H1 (cell line): Measurements from ENCODE around the gene ZNF512B. TPM values are rescaled to one million over a fixed set of nuclear protein-coding genes. Genes with fewer than 3 reads are reported as not detected.

Experiments
- CTCF ChIA-PET: fragments of 300-600 bp; sonication (Branson Sonifier 250); formaldehyde crosslinking; loops from one replicate; lab custom pipeline; 2021; ENCODE audit not compliant: partially characterized antibody; lab: Charles Lee
- POLR2A ChIA-PET: fragments of 300-600 bp; sonication (Branson Sonifier 250); formaldehyde crosslinking; loops from one replicate; lab custom pipeline; 2021; ENCODE audit warnings: inconsistent platforms; ENCODE audit not compliant: partially characterized antibody; lab: Charles Lee
- DNase-seq, 2 experiments: peaks; one replicate each; pipeline versions ENCODE4 v3.0.0 to v3.0.0-alpha.2; 2010 to 2022; ENCODE audit warnings: low spot score in 2 of 2, low read depth in 1 of 2, mixed read lengths in 1 of 2
- FAIRE-seq: peaks from 2 replicates; lab custom pipeline; 2011; peaks lifted over from hg19 to GRCh38; lab: Jason Lieb, UNC
- H2AFZ ChIP-seq: 2 replicates; pipeline ENCODE4 v1.8.1; 2012; ENCODE audit warnings: low read length, inconsistent platforms
- H2AK5ac ChIP-seq: 2 replicates; pipeline ENCODE4 v1.6.1; 2013; ENCODE audit warnings: low read depth, low read length
- H2BK120ac ChIP-seq: replicated peaks from 2 replicates; pipeline ENCODE3; 2013; ENCODE audit warnings: low read depth, low read length, inconsistent platforms
- H2BK12ac ChIP-seq: 2 replicates; pipeline ENCODE4 v1.6.1; 2013; ENCODE audit warnings: low read depth, low read length
- H2BK15ac ChIP-seq: 2 replicates; pipeline ENCODE4 v1.6.1; 2013; ENCODE audit warnings: low read length
- H2BK20ac ChIP-seq: 2 replicates; pipeline ENCODE4 v1.6.1; 2013; ENCODE audit warnings: low read length
- H2BK5ac ChIP-seq: 2 replicates; pipeline ENCODE4 v1.6.1; 2013; ENCODE audit warnings: low read depth, low read length
- H3K14ac ChIP-seq: 2 replicates; pipeline ENCODE4 v1.6.1; 2013; ENCODE audit warnings: inconsistent platforms; ENCODE audit not compliant: insufficient read length
- H3K18ac ChIP-seq: 2 replicates; pipeline ENCODE4 v1.6.1; 2013; ENCODE audit warnings: low read length; ENCODE audit errors: extremely low read depth
- H3K23ac ChIP-seq: 2 replicates; pipeline ENCODE4 v1.6.1; 2013; ENCODE audit warnings: inconsistent platforms; ENCODE audit not compliant: insufficient read length
- H3K23me2 ChIP-seq: 2 replicates; pipeline ENCODE4 v1.6.1; 2013; ENCODE audit warnings: low read depth, low read length
- H3K27ac ChIP-seq: 2 replicates; pipeline ENCODE4 v1.6.1; 2011; ENCODE audit warnings: low read depth, low read length, inconsistent platforms
- H3K27me3 ChIP-seq, 4 experiments: replicated peaks in 1 of 4; 1 replicate in 1 of 4; 2 replicates in 3 of 4; pipeline versions ENCODE4 v1.6.1 to v1.8.1; 2011 to 2013; ENCODE audit warnings: low read length in 3 of 4, mild to moderate bottlenecking in 3 of 4, inconsistent platforms in 2 of 4, mixed read lengths in 2 of 4, moderate library complexity in 1 of 4; ENCODE audit not compliant: control insufficient read depth in 3 of 4, insufficient read depth in 3 of 4; ENCODE audit errors: extremely low read depth in 1 of 4
- H3K36me3 ChIP-seq, 4 experiments: 2 replicates each; pipeline versions ENCODE4 v1.6.1 to v1.8.1; 2011 to 2013; ENCODE audit warnings: mild to moderate bottlenecking in 4 of 4, low read length in 3 of 4, moderate library complexity in 2 of 4, control low read depth in 1 of 4, inconsistent platforms in 1 of 4; ENCODE audit not compliant: insufficient read depth in 4 of 4, control insufficient read depth in 2 of 4
- H3K4ac ChIP-seq: replicated peaks from 2 replicates; pipeline ENCODE3; 2013; ENCODE audit warnings: low read length, low read depth, mixed read lengths, inconsistent platforms; ENCODE audit not compliant: insufficient read length
- H3K4me1 ChIP-seq, 4 experiments: replicated peaks in 1 of 4; 1 replicate in 1 of 4; 2 replicates in 3 of 4; pipeline versions ENCODE4 v1.6.1 to v1.8.1; 2011 to 2013; ENCODE audit warnings: low read length in 3 of 4, inconsistent platforms in 2 of 4, mixed read lengths in 1 of 4; ENCODE audit not compliant: insufficient read depth in 4 of 4, control insufficient read depth in 3 of 4
- H3K4me2 ChIP-seq, 2 experiments: 2 replicates each; pipeline versions ENCODE4 v1.6.1 to v1.8.1; 2011 to 2013; ENCODE audit warnings: low read depth in 2 of 2, low read length in 2 of 2, control low read depth in 1 of 2, inconsistent platforms in 1 of 2, mild to moderate bottlenecking in 1 of 2; ENCODE audit not compliant: insufficient read depth in 1 of 2
- H3K4me3 ChIP-seq, 4 experiments: fragments of 200-600, 300-600 bp in 1 of 4; sonication (generic), shearing (Covaris generic), sonication (Bioruptor Twin) in 1 of 4; 2 replicates each; pipeline versions ENCODE4 v1.5.1 to v1.8.1; 2011 to 2016; ENCODE audit warnings: low read length in 4 of 4, low read depth in 3 of 4, control low read depth in 2 of 4, inconsistent platforms in 2 of 4, mild to moderate bottlenecking in 2 of 4, mixed read lengths in 1 of 4, moderate library complexity in 1 of 4; ENCODE audit not compliant: insufficient read depth in 2 of 4; ENCODE audit errors: extremely low read depth in 1 of 4
- H3K56ac ChIP-seq: replicated peaks from 2 replicates; pipeline ENCODE3; 2013; ENCODE audit warnings: low read depth, mild to moderate bottlenecking, mixed read lengths, low read length, inconsistent platforms; ENCODE audit not compliant: insufficient read length
- H3K79me1 ChIP-seq: 2 replicates; pipeline ENCODE4 v1.6.1; 2013; ENCODE audit warnings: low read depth, low read length, control low read depth
- H3K79me2 ChIP-seq, 2 experiments: 2 replicates each; pipeline versions ENCODE4 v1.6.1 to v1.8.1; 2012 to 2013; ENCODE audit warnings: low read length in 2 of 2, mild to moderate bottlenecking in 2 of 2, inconsistent platforms in 1 of 2; ENCODE audit not compliant: insufficient read depth in 2 of 2, control insufficient read depth in 1 of 2
- H3K9ac ChIP-seq, 4 experiments: replicated peaks in 1 of 4; 1 replicate in 1 of 4; 2 replicates in 3 of 4; pipeline versions ENCODE4 v1.6.1 to v1.8.1; 2011 to 2013; ENCODE audit warnings: low read depth in 3 of 4, low read length in 3 of 4, control low read depth in 2 of 4, mild to moderate bottlenecking in 2 of 4, moderate library complexity in 2 of 4, inconsistent platforms in 1 of 4; ENCODE audit errors: extremely low read depth in 1 of 4
- H3K9me3 ChIP-seq, 2 experiments: 2 replicates each; pipeline versions ENCODE4 v1.6.1 to v1.8.1; 2012 to 2013; ENCODE audit warnings: mild to moderate bottlenecking in 2 of 2, moderate library complexity in 2 of 2, control low read depth in 1 of 2, inconsistent platforms in 1 of 2, low read depth in 1 of 2, low read length in 1 of 2, mixed read lengths in 1 of 2; ENCODE audit not compliant: insufficient read depth in 2 of 2
- H4K20me1 ChIP-seq, 2 experiments: replicated peaks in 1 of 2; 2 replicates each; pipeline versions ENCODE3 to v1.8.1; 2011 to 2013; ENCODE audit warnings: inconsistent platforms in 2 of 2, low read length in 2 of 2, mild to moderate bottlenecking in 1 of 2; ENCODE audit not compliant: insufficient read depth in 2 of 2, control insufficient read depth in 1 of 2
- H4K5ac ChIP-seq: 2 replicates; pipeline ENCODE4 v1.6.1; 2013; ENCODE audit warnings: low read length, low read depth, mixed read lengths, inconsistent platforms; ENCODE audit not compliant: insufficient read length
- H4K8ac ChIP-seq: 2 replicates; pipeline ENCODE4 v1.8.0; 2013; ENCODE audit warnings: mild to moderate bottlenecking, moderate library complexity, low read length, inconsistent platforms; ENCODE audit not compliant: insufficient read depth; ENCODE audit errors: extremely low read depth
- H4K91ac ChIP-seq: replicated peaks from 2 replicates; pipeline ENCODE3; 2013; ENCODE audit warnings: low read length, mixed read lengths, inconsistent platforms; ENCODE audit not compliant: insufficient read length
- E2F6 ChIP-seq: IDR thresholded peaks from 2 replicates; pipeline ENCODE4 v1.6.1; 2012; ENCODE audit warnings: inconsistent platforms
- JUN ChIP-seq: IDR thresholded peaks from 2 replicates; pipeline ENCODE4 v1.6.1; 2011; ENCODE audit warnings: low read depth, mild to moderate bottlenecking, improper control_type of control experiment, low read length
- JUND ChIP-seq: IDR thresholded peaks from 2 replicates; pipeline ENCODE4 v1.6.1; 2011; ENCODE audit warnings: mild to moderate bottlenecking, improper control_type of control experiment, low read length
- MAFK ChIP-seq: IDR thresholded peaks from 2 replicates; pipeline ENCODE4 v1.6.1; 2012; ENCODE audit warnings: low read depth, mild to moderate bottlenecking, improper control_type of control experiment, low read length
- PHF8 ChIP-seq: fragments of 200-600 bp; sonication (generic); conservative IDR thresholded peaks from 2 replicates; pipeline ENCODE4 v1.7.1; 2012; ENCODE audit warnings: low read depth, mild to moderate bottlenecking, inconsistent platforms, low read length, moderate library complexity
- RFX5 ChIP-seq: IDR thresholded peaks from 2 replicates; pipeline ENCODE4 v1.6.1; 2011; ENCODE audit warnings: low read depth, low read length, improper control_type of control experiment, borderline replicate concordance
- SIN3A ChIP-seq, 2 experiments: IDR thresholded peaks in 1 of 2; conservative IDR thresholded peaks in 1 of 2; 2 replicates each; pipeline ENCODE4 v1.6.1; 2011 to 2012; ENCODE audit warnings: low read length in 2 of 2, improper control_type of control experiment in 1 of 2, low read depth in 1 of 2, mild to moderate bottlenecking in 1 of 2
- SP1 ChIP-seq: IDR thresholded peaks from 2 replicates; pipeline ENCODE4 v1.6.1; 2011; ENCODE audit warnings: low read depth, low read length
- WGBS, 2 experiments: shearing (Covaris generic) in 1 of 2; methylation state at CpG; one replicate each; pipeline versions ENCODE4 v1.1.6 to v1.1.7; 2013 to 2015; ENCODE audit warnings: low lambda C conversion rate in 2 of 2, mixed read lengths in 2 of 2, inconsistent platforms in 1 of 2, low coverage in 1 of 2, missing lambda C conversion rate in 1 of 2; ENCODE audit not compliant: insufficient replicate concordance in 2 of 2, insufficient coverage in 1 of 2, insufficient read length in 1 of 2; ENCODE audit errors: extremely low coverage in 1 of 2, missing lambda C conversion rate in 1 of 2; 5-methylcytosine and 5-hydroxymethylcytosine counted together
- polyA plus RNA-seq, 7 experiments: library from polyadenylated mRNA; depleted of rRNA in 3 of 7; stranded (reverse) in 5 of 7; unstranded in 2 of 7; fragments of >200 nt in 5 of 7; fragments of 200-250 nt in 2 of 7; gene quantifications; 1 replicate in 5 of 7; 2 replicates in 1 of 7; 4 replicates in 1 of 7; pipeline versions ENCODE4 v1.2.1 to v1.2.3, GENCODE V29; 2011 to 2013; ENCODE audit warnings: missing spikeins in 2 of 7, mixed read lengths in 2 of 7
- total RNA-seq: library from RNA; stranded (reverse); fragmentation: NEBNext Ultra II Directional; extraction: Animal tissue kit (Norgen Biotek cat#: 25700); gene quantifications from 2 replicates; pipeline ENCODE4 v1.2.1, GENCODE V29; 2021

The ZNF512B gene
- total and polyA plus RNA-seq, 2 of the 8 experiments (the other 6 are each of a cell fraction or from before 2014, with no cell fraction given): 7.3 to 26.6 TPM

- no peak overlapping the region for H3K4me2 ChIP-seq
- FAIRE-seq (no peak), DNase-seq (no peak)
- no peaks in the 10 kb centered on the region; a peak in 1 of 4 replicates for H3K9me3 ChIP-seq
- ChIA-PET POLR2A (interaction anchor here (0.6 kb wide), 1 partner anchor 15 kb away, joined by 3 read pairs; no protein-coding TSS in a partner anchor), CTCF (interaction anchor here (6.2 kb wide), 1 partner anchor 14 kb away, joined by 57 read pairs; no protein-coding TSS in a partner anchor)
- H4K91ac ChIP-seq: no peak overlapping the region
- no peak overlapping the region for H3K27ac ChIP-seq
- no peaks in the 10 kb centered on the region for H3K27me3 ChIP-seq
- no peaks in the 10 kb centered on the region for H3K23me2 ChIP-seq
- 96% methylated on average over 23 of the region's 23 CpGs; no CpG with 5 or more reads in 1 of the 2 experiments for WGBS, 2 experiments
- H3K9ac ChIP-seq: no peak overlapping the region
- H4K20me1 ChIP-seq: peaks cover 0 to 3% of the 10 kb centered on the region in 2 experiments
- no peak overlapping the region for H4K8ac ChIP-seq
- no peak overlapping the region for H2BK120ac ChIP-seq
- no peak overlapping the region for H3K14ac ChIP-seq
- no peaks in the 10 kb centered on the region; the same call in 1 of the 2 replicates for H3K79me1 ChIP-seq
- no peaks in the 10 kb centered on the region for H3K36me3 ChIP-seq
- H2BK12ac ChIP-seq: no peak overlapping the region
- TF ChIP-seq RFX5 (no peak), MAFK (no peak), JUN (no peak), JUND (no peak), E2F6 (no peak), SP1 (no peak), PHF8 (no peak), SIN3A (conservative IDR thresholded peaks at IDR 0.05 in 1 of 2, IDR thresholded peaks at IDR 0.05 in 1 of 2; ENCODE audit: low read depth in 1 of 2, low read length in 2 of 2) (no peak)
- no peaks in the 10 kb centered on the region for H3K4me1 ChIP-seq
- no peak overlapping the region for H3K4me3 ChIP-seq
- H3K56ac ChIP-seq: no peak overlapping the region
- H3K23ac ChIP-seq: no peak overlapping the region
- H4K5ac ChIP-seq: no peak overlapping the region
- H2BK15ac ChIP-seq: no peak overlapping the region
- no peak overlapping the region for H3K4ac ChIP-seq
- H2BK5ac ChIP-seq: no peak overlapping the region
- peaks cover 0 to 2% of the 10 kb centered on the region in 2 experiments; a peak in 1 of 4 replicates for H3K79me2 ChIP-seq
- H3K18ac ChIP-seq: no peak overlapping the region
- H2BK20ac ChIP-seq: no peak overlapping the region
- H2AFZ ChIP-seq: no peak overlapping the region
- no peak overlapping the region for H2AK5ac ChIP-seq
Observed at GRCh38 chr20:63920226-63920625, 49.5 kb downstream of the ZNF512B start.
